ENCODE results near the gene EVL. TPM values are rescaled to one million over a fixed set of nuclear protein-coding genes. Genes with fewer than 3 reads are reported as not detected.
A peak's percentile ranks its signal among the peaks of the same experiment; 100 is the strongest.

Gene EVL
- total RNA-seq, 2 experiments from 2014 or later, result 660 to 678 TPM

DNA sequence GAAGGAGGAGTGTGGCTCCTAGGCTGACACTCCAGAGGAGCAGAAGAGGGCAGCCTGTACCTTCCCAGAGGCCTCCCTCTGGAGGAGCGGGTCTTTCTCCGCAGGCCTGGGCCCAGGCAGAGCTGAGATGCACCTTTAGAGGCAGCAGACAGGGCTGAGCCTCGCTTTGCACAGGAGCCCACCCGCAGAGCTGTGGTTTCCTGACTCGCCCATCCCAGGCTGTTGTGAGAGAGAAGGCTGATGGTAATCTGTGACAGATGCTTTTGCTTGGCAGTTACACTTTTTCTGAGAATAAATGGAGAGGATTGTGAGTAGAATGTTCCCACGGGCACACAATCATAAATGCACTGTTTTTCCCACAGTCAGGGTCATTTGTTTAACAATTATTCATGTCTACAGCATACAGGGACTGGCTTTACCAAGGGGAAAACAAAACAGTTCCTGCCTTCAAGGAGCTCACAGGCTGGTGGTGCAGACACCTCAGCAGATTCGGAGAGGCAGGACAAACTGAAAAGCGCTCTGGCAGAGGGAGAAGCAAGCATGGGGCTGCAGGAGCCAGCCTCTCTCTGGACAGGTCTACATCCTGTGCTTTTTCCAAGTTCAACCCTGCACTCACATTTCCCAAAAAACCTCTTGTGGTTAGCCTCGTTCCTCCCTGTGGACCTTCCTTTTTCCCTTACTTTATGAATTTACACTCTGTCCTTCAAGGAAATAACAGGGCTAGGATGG is 13.9 kb downstream of the EVL start:
- peaks cover 91% of the 10 kb centered on the region for H3K36me3 Mint-ChIP-seq (ENCODE audit: low read depth)
- ATAC-seq (ENCODE audit: poor library complexity), result peak; percentile 69
- Histone ChIP-seq H3K4me1 (ENCODE audit: insufficient read depth, low read length) (peaks cover 95% of the 10 kb centered on the region), H3K27ac (ENCODE audit: low read depth in 1 of 2, low read length in 2 of 2) (peak overlapping the region; percentile 53 to 96), H3K4me3 (ENCODE audit: low read length) (peak overlapping the region; percentile 29), H3K36me3 (ENCODE audit: insufficient read depth, low read length) (peaks cover 71% of the 10 kb centered on the region), H3K27me3 (ENCODE audit: control insufficient read depth in 1 of 2, insufficient read depth in 2 of 2, low read length in 2 of 2) (no peaks in the 10 kb centered on the region), H3K9me3 (ENCODE audit: control insufficient read depth in 1 of 2, insufficient read depth in 1 of 2, low read length in 2 of 2) (no peaks in the 10 kb centered on the region)
- H3K27me3 Mint-ChIP-seq, result no peaks in the 10 kb centered on the region
- peak; percentile 73 to 94 (median 83) for DNase-seq
- peak overlapping the region; percentile 88 for H3K4me3 Mint-ChIP-seq
- POLR2A ChIA-PET, result interaction anchor here (0.7 to 49.3 kb wide), 12 partner anchors 12 to 1744 kb away, joined by 3 to 1638 read pairs (median 8); partner anchors contain the start of genes CCNK, EVL and SETD3
- no peaks in the 10 kb centered on the region for H3K9me3 Mint-ChIP-seq
- TF ChIP-seq, protein P1, sequence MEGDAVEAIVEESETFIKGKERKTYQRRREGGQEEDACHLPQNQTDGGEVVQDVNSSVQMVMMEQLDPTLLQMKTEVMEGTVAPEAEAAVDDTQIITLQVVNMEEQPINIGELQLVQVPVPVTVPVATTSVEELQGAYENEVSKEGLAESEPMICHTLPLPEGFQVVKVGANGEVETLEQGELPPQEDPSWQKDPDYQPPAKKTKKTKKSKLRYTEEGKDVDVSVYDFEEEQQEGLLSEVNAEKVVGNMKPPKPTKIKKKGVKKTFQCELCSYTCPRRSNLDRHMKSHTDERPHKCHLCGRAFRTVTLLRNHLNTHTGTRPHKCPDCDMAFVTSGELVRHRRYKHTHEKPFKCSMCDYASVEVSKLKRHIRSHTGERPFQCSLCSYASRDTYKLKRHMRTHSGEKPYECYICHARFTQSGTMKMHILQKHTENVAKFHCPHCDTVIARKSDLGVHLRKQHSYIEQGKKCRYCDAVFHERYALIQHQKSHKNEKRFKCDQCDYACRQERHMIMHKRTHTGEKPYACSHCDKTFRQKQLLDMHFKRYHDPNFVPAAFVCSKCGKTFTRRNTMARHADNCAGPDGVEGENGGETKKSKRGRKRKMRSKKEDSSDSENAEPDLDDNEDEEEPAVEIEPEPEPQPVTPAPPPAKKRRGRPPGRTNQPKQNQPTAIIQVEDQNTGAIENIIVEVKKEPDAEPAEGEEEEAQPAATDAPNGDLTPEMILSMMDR (IDR thresholded peaks at IDR 0.05), result peak; percentile 28
- H3K27ac Mint-ChIP-seq, result peak overlapping the region; percentile 98
- CTCF ChIA-PET, result interaction anchor here (0.9 to 34.3 kb wide), 6 partner anchors 3 to 207 kb away, joined by 3 to 1090 read pairs (median 6); partner anchors contain the start of gene EVL
- peaks cover 98% of the 10 kb centered on the region for H3K4me1 Mint-ChIP-seq (ENCODE audit: low read depth)
- intact Hi-C loops (cut with DNase I, micrococcal nuclease), result loop anchor here (1.0 to 5.0 kb wide), 2 partner anchors 9 to 113 kb away; no protein-coding TSS in a partner anchor

DNA sequence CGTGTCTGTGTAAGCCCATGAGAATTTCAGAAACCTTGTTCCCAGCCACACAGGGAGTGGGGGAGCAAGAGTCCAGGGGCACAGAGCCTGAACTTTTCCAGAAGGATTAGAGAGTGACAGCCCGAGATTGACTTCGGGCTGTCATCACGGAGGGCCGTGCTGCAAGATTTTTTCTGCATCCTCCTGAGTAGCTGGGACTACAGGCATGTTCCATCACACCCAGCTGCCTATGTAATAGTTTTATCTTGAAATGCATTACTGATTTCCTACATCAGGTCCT is 14.4 kb downstream of the EVL start:
- Histone ChIP-seq H3K4me1 (ENCODE audit: insufficient read depth, low read length) (peaks cover 95% of the 10 kb centered on the region), H3K4me3 (ENCODE audit: low read length) (peak overlapping the region; percentile 29), H3K27ac (ENCODE audit: low read depth in 1 of 2, low read length in 2 of 2) (peak overlapping the region; percentile 53 to 96), H3K36me3 (ENCODE audit: insufficient read depth, low read length) (peaks cover 71% of the 10 kb centered on the region), H3K9me3 (ENCODE audit: control insufficient read depth in 1 of 2, insufficient read depth in 1 of 2, low read length in 2 of 2) (no peaks in the 10 kb centered on the region), H3K27me3 (ENCODE audit: control insufficient read depth in 1 of 2, insufficient read depth in 2 of 2, low read length in 2 of 2) (no peaks in the 10 kb centered on the region)
- no peak for DNase-seq
- Mint-ChIP-seq H3K36me3 (ENCODE audit: low read depth) (peaks cover 91% of the 10 kb centered on the region), H3K9me3 (no peaks in the 10 kb centered on the region), H3K27ac (peak overlapping the region; percentile 98), H3K4me1 (ENCODE audit: low read depth) (peaks cover 98% of the 10 kb centered on the region), H3K27me3 (no peaks in the 10 kb centered on the region), H3K4me3 (peak overlapping the region; percentile 88)
- ChIA-PET CTCF (interaction anchor here (1.1 to 34.3 kb wide), 4 partner anchors 4 to 113 kb away, joined by 5 to 1090 read pairs (median 548); partner anchors contain the start of gene EVL), POLR2A (interaction anchor here (1.1 to 49.3 kb wide), 10 partner anchors 11 to 1744 kb away, joined by 3 to 1638 read pairs (median 14); partner anchors contain the start of genes CCNK, EVL and SETD3)
- intact Hi-C loops (cut with DNase I, micrococcal nuclease), result loop anchor here (1.0 to 5.0 kb wide), 3 partner anchors 9 to 113 kb away; no protein-coding TSS in a partner anchor
- TF ChIP-seq, protein P1 (IDR thresholded peaks at IDR 0.05), result no peak
- ATAC-seq (ENCODE audit: poor library complexity), result no peak

DNA sequence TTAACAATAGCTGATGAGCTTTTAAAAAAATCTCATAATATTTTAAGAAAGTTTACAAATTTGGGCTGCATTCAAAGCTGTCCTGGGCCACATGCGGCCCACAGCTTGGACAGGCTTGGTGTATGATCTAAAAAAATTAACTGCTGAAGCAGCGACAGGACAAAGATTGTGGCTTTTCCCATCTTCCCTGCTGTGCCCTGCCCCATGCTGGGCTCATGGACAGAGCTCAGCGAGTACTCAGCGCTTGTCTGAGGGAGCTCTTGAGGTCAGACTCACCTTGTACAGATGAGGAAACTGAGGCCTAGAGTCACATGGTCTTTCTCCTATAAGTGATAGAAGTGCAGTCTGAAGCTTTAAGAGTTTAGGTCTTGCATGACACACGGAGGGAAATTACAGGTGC is 15.0 kb downstream of the EVL start:
- Histone ChIP-seq H3K4me3 (ENCODE audit: low read length) (no peak overlapping the region), H3K27ac (ENCODE audit: low read depth in 1 of 2, low read length in 2 of 2) (peak overlapping the region; percentile 53 to 96), H3K27me3 (ENCODE audit: control insufficient read depth in 1 of 2, insufficient read depth in 2 of 2, low read length in 2 of 2) (no peaks in the 10 kb centered on the region), H3K36me3 (ENCODE audit: insufficient read depth, low read length) (peaks cover 71% of the 10 kb centered on the region), H3K9me3 (ENCODE audit: control insufficient read depth in 1 of 2, insufficient read depth in 1 of 2, low read length in 2 of 2) (no peaks in the 10 kb centered on the region), H3K4me1 (ENCODE audit: insufficient read depth, low read length) (peaks cover 94% of the 10 kb centered on the region)
- intact Hi-C loops (cut with DNase I, micrococcal nuclease), result loop anchor here in 1 of 2 experiments (2.0 kb wide), 1 partner anchor 17 kb away; no protein-coding TSS in a partner anchor
- POLR2A ChIA-PET, result interaction anchor here (1.2 to 49.3 kb wide), 7 partner anchors 11 to 1743 kb away, joined by 3 to 1638 read pairs (median 32); partner anchors contain the start of genes CCNK, EVL and SETD3
- H3K27me3 Mint-ChIP-seq, result no peaks in the 10 kb centered on the region
- TF ChIP-seq, protein P1 (IDR thresholded peaks at IDR 0.05), result no peak
- H3K27ac Mint-ChIP-seq, result peak overlapping the region; percentile 98
- peaks cover 91% of the 10 kb centered on the region for H3K36me3 Mint-ChIP-seq (ENCODE audit: low read depth)
- DNase-seq (no peak), ATAC-seq (ENCODE audit: poor library complexity) (no peak)
- CTCF ChIA-PET, result interaction anchor here (1.8 to 34.3 kb wide), 4 partner anchors 4 to 113 kb away, joined by 5 to 1090 read pairs (median 550); partner anchors contain the start of gene EVL
- no peaks in the 10 kb centered on the region for H3K9me3 Mint-ChIP-seq
- H3K4me3 Mint-ChIP-seq, result peak overlapping the region; percentile 88
- H3K4me1 Mint-ChIP-seq (ENCODE audit: low read depth), result peaks cover 98% of the 10 kb centered on the region
